ENCODE data around the gene BLNK. TPM values are rescaled to one million over a fixed set of nuclear protein-coding genes. Genes with fewer than 3 reads are reported as not detected.

BLNK gene
- total and polyA plus RNA-seq, 2 of the 13 experiments (the other 11 are each of a cell fraction or from before 2014, with no cell fraction given), result not detected

DNA sequence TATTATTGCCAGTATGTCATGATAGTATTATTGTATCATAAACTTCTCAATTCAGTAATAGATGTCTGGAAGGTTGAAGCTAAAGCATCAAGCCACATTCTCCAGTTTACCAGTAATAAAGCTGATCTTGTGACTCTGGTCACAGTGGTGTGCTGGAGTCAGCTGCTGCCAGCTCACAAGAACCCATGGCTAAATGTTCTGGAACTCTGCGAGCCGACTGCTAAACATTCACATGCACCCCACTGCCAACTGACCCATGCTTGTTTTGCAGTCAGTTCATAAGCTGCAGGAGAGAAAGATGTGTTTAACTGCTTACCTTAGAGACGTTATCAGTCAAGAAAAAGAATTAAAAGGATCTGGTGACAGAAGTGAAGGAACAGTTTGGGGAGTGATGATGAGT lies 27.0 kb upstream of the BLNK start (continued):
- no peak for TF ChIP-seq ZNF547 (CRISPR knock-in tag; IDR thresholded peaks at IDR 0.05)

DNA sequence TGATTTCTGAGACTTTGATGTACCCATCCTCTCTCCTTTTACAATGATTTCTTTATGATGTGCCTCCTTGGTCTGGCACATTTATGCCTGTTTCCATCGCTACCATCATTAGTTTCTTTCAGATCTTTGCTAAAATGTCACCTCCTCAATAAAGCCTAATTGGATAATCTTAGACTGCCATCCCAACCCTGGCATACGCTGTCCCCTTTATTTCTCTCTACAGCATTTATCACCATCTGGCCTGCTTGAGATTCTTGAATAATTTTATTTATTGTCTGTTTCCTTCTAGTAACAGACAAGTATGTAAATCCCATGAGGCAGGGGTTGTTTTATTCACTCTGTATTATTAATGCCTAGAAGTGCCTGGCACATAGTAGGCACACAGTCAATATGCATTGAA lies 26.1 kb upstream of the BLNK start:
- Histone ChIP-seq H3K9me3 (ENCODE audit: low read length) (no peaks in the 10 kb centered on the region), H3K27ac (ENCODE audit: extremely low read length, insufficient read depth, low read length) (no peak overlapping the region), H3K36me3 (replicated peaks in 1 of 2; ENCODE audit: control insufficient read depth in 1 of 2, insufficient read depth in 2 of 2, low read length in 2 of 2) (no peaks in the 10 kb centered on the region), H4K20me1 (ENCODE audit: insufficient read depth, low read length) (no peaks in the 10 kb centered on the region), H3K4me2 (ENCODE audit: low read depth, low read length) (no peak overlapping the region), H3K79me2 (ENCODE audit: insufficient read depth, low read length) (no peaks in the 10 kb centered on the region), H3K27me3 (ENCODE audit: control insufficient read depth in 1 of 2, insufficient read depth in 2 of 2, low read length in 2 of 2) (peaks cover 0 to 22% of the 10 kb centered on the region in 2 experiments; a peak in 3 of 5 replicates), H2AFZ (ENCODE audit: low read length) (no peak overlapping the region), H3K4me3 (replicated peaks in 1 of 3; ENCODE audit: insufficient read depth in 1 of 3, low read depth in 2 of 3, low read length in 3 of 3) (no peak overlapping the region), H3K9ac (ENCODE audit: insufficient read depth, low read depth, low read length) (no peak overlapping the region), H3K4me1 (ENCODE audit: insufficient read depth, low read length) (peaks cover 8% of the 10 kb centered on the region)
- intact Hi-C loops (cut with micrococcal nuclease; ENCODE audit: unreplicated experiment) (no loop called here), in situ Hi-C loops (cut with HindIII; ENCODE audit: extremely low pct_ligation_motif_present, low pct_unique_long_range_greater_than_20kb) (loop anchor here (5.0 kb wide), 2 partner anchors 70 to 280 kb away; no protein-coding TSS in a partner anchor)
- ChIA-PET POLR2A (no interaction called here), CTCF (ENCODE audit: low intra/inter-chr PET ratio, low total read pairs) (no interaction called here)
- DNase-seq (ENCODE audit: low spot score) (no peak), ATAC-seq (no peak), FAIRE-seq (no peak)
- WGBS (ENCODE audit: low lambda C conversion rate), result 20% methylated on average over 2 of the region's 2 CpGs
- BruUV-seq (replicated peaks), result no TSS peak
- TF ChIP-seq IKZF4 (CRISPR knock-in tag; IDR thresholded peaks at IDR 0.05; ENCODE audit: borderline replicate concordance, low read depth, not compliant biosample characterization) (no peak), ZNF83 (CRISPR knock-in tag; IDR thresholded peaks at IDR 0.05; ENCODE audit: borderline replicate concordance) (no peak), NCOA5 (CRISPR knock-in tag; IDR thresholded peaks at IDR 0.05) (no peak), CBX5 (CRISPR knock-in tag; IDR thresholded peaks at IDR 0.05; ENCODE audit: borderline replicate concordance) (no peak), TAF1 (CRISPR knock-in tag; IDR thresholded peaks at IDR 0.05) (no peak), SOX13 (IDR thresholded peaks at IDR 0.05) (no peak), SOX13 (CRISPR knock-in tag; conservative IDR thresholded peaks at IDR 0.05 in 1 of 2, IDR thresholded peaks at IDR 0.05 in 1 of 2) (no peak), ZBTB8A (CRISPR knock-in tag; IDR thresholded peaks at IDR 0.05; ENCODE audit: borderline replicate concordance, low read depth) (no peak), HMG20A (CRISPR knock-in tag; IDR thresholded peaks at IDR 0.05; ENCODE audit: borderline replicate concordance) (no peak), PCBP1 (IDR thresholded peaks at IDR 0.05; ENCODE audit: borderline replicate concordance, low read depth, low read length) (no peak), BRCA1 (CRISPR knock-in tag; IDR thresholded peaks at IDR 0.05) (no peak), ZNF234 (CRISPR knock-in tag; conservative IDR thresholded peaks at IDR 0.05) (no peak), POGZ (CRISPR knock-in tag; IDR thresholded peaks at IDR 0.05) (no peak)
- TF ChIP-seq, protein P1, sequence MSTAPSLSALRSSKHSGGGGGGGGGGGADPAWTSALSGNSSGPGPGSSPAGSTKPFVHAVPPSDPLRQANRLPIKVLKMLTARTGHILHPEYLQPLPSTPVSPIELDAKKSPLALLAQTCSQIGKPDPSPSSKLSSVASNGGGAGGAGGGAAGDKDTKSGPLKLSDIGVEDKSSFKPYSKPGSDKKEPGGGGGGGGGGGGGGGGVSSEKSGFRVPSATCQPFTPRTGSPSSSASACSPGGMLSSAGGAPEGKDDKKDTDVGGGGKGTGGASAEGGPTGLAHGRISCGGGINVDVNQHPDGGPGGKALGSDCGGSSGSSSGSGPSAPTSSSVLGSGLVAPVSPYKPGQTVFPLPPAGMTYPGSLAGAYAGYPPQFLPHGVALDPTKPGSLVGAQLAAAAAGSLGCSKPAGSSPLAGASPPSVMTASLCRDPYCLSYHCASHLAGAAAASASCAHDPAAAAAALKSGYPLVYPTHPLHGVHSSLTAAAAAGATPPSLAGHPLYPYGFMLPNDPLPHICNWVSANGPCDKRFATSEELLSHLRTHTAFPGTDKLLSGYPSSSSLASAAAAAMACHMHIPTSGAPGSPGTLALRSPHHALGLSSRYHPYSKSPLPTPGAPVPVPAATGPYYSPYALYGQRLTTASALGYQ (CRISPR knock-in tag; IDR thresholded peaks at IDR 0.05), result no peak
- TF ChIP-seq, protein P2, sequence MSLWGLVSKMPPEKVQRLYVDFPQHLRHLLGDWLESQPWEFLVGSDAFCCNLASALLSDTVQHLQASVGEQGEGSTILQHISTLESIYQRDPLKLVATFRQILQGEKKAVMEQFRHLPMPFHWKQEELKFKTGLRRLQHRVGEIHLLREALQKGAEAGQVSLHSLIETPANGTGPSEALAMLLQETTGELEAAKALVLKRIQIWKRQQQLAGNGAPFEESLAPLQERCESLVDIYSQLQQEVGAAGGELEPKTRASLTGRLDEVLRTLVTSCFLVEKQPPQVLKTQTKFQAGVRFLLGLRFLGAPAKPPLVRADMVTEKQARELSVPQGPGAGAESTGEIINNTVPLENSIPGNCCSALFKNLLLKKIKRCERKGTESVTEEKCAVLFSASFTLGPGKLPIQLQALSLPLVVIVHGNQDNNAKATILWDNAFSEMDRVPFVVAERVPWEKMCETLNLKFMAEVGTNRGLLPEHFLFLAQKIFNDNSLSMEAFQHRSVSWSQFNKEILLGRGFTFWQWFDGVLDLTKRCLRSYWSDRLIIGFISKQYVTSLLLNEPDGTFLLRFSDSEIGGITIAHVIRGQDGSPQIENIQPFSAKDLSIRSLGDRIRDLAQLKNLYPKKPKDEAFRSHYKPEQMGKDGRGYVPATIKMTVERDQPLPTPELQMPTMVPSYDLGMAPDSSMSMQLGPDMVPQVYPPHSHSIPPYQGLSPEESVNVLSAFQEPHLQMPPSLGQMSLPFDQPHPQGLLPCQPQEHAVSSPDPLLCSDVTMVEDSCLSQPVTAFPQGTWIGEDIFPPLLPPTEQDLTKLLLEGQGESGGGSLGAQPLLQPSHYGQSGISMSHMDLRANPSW (CRISPR knock-in tag; IDR thresholded peaks at IDR 0.05; ENCODE audit: borderline replicate concordance), result no peak
- TF ChIP-seq, protein P3, sequence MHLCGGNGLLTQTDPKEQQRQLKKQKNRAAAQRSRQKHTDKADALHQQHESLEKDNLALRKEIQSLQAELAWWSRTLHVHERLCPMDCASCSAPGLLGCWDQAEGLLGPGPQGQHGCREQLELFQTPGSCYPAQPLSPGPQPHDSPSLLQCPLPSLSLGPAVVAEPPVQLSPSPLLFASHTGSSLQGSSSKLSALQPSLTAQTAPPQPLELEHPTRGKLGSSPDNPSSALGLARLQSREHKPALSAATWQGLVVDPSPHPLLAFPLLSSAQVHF (CRISPR knock-in tag; IDR thresholded peaks at IDR 0.05), result no peak
